Measurements from ENCODE around the gene NOXA1.
A peak's percentile ranks its signal among the peaks of the same experiment; 100 is the strongest.

Gene NOXA1

GRCh38 chr9:137455359-137455991 is 32.3 kb downstream of the NOXA1 start:
- no peak for DNase-seq

DNA sequence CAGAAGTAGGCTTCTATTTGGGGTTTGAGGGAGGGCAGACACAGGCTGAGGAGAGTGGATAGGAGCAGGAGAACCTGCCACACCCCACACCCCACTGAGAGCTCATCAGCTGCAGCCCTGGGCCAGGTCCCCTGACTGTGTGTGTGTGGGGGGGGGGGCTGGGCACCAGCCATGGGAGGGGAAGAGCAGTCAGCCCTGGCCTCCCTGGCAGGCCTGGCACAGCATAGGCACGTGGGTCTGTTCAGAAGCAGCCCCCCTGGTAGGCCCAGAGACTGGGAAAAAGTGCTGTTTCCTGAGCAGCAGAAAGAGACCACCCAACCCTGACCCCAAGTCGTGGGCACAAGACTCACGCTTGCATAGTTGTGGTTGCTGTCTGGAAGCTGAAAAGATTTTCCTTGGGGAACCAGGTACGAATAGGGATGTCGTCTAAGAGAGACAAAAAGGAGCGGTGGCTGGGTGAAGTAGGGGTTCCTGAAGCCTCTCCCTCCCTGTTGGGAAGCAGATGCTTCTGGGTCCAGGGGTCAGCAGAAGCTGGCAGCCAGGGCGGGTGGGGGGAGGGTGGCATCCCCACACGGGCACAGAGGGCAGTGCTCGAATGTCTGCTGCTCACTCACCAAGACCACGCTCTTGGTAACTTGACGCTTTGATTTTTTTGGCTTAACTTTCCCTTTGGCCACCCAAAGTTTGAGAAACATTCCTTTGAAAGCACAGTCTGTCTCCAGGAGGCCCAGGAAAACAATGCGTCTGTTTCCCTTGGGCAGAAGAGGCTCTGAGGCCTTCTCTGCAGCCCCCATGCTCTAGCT is 33.1 kb downstream of the NOXA1 start:
- no peak for DNase-seq

DNA sequence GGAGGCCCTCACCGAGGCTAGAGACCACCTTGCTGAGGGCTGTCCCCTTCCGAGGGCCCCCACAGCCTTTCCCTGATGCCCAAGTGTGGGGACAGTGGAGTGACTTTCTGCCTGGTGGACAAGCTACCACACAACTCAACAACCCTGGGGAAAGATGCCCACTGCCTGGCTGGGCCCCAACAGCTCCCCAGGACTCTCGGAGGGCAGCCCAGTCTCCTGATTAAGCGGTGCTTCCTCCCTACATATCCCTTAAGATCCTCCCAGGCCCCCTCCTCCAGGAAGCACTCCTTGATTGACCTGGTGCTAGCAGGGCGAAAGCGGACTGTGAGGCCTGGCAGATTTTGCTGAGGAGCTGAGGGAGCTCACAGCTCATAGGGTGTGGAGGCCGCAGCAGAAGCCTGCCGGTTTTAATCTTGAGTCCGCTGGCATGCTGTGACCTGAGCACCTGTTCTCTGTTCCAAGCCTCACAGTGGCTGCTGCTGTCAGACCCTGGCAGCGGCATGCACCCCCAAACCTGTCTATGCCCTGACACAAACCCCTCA is 33.7 kb downstream of the NOXA1 start:
- DNase-seq, result no peak

DNA sequence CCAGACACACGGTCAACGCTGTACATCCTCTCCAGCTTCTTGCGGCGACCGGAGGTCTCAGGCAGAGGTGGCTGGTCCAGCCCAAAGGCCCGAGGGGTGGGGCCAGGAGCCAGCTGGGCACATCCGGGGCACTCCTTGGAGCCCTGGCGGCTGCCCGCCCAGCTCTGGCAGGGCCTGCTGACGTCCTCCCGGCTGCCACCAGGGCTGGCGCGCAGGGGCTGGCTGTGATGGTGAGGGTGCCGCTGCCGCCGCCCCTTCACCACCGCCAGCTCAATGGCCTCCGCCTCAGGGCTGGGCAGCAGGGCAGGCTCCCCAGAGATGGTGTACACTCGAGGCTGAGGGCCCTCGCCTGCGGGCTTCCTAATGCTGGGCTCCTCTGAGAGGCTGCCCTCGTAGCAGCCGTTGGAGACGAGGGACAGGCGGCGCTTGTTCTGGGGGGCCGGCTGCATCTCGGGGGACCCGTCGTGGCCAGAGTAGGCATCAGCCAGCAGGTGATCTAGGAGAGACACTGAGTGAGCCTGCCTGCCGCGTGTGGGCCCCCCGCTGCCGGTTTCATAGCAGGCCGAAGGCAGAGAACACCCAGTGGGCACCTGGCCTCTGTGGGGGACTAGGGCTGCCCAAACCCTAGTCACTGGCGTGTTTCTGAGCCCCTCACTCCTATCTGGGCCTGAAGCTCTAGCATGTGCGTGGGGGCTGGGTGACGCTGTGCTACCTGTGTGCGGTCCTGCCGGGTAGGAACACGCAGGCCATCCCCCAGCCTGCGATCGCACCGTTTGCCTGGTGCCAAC is 34.4 kb downstream of the NOXA1 start:
- DNase-seq, result no peak

DNA sequence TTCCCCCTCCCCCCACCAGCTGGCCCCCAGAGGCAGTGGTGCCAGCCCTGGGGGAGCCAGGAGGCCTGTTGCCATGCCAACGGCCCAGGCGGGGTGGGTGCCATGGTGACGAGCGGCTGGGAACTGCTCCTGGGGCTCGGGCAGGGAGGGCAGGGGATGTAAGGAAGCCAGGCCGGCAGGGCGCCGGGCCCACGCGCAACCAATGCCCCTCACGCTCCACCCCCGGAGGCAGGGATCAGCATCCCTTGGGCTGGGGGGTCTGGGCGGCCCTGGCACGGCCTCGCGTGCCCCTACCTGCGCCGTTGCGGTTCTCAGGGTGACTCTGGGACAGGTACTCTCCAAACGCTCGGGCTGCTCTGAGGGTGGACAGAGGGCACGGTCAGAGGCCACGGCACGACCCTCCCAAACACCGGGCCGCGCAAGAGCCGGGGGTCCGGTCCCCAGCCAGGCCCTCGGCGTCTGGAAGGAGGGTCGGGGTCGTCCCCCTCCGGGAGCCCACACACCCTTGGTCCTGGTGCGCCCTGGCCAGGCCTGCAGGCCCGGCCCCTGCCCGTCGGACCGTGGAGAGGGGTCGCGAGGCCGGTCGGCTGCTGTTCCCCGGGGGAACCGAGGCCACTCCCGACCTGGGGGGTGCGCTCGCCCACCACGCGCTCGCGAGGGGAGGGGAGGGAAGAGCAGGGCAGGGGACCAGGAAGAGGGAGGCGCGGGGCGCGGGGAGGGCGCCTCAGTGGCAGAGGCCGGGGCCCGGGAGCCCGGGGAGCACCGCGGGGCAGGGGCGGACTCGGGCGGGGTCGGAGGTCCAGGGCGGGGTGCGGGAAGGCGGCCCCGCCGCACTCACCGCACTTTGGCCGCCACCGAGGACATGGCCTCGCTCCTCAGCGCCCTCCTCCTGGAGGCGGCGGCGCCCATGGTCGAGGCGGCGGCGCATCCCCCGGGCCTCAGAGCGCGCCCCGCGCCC is 35.3 kb downstream of the NOXA1 start:
- DNase-seq, result peak; percentile 27

DNA sequence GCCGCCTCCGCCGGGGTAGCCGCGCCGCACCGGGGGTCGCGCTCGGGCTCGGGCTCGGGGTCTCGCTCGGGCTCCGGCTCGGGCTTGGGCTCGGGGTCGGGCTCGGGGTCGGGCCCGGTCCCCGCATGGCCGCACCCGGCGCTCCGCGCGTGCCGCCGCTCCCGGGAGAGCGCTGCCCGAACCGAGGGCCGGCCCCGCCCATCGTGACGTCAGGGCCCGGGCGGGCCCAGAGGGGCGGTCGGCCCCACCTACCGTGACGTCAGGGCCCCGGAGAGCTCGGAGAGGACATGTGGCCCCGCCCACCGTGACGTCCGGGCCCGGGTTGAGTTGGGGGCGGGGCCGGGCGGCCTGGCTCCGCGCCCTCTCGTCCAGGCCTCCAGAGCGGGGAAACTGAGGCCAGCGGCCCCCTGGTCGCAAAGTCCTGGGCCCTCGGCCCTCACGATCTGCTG is 36.0 kb downstream of the NOXA1 start, which contains the start of gene NSMF:
TSS of gene NSMF (minus strand) at position 183 of the 449 bp plus-strand sequence. CDS start 232 bp downstream, outside the sequence.
- DNase-seq, result peak; percentile 87

GRCh38 chr9:137459601-137460362 is 36.6 kb downstream of the NOXA1 start:
- DNase-seq, result no peak

GRCh38 chr9:137460363-137461315 is 37.4 kb downstream of the NOXA1 start:
- DNase-seq, result no peak

DNA sequence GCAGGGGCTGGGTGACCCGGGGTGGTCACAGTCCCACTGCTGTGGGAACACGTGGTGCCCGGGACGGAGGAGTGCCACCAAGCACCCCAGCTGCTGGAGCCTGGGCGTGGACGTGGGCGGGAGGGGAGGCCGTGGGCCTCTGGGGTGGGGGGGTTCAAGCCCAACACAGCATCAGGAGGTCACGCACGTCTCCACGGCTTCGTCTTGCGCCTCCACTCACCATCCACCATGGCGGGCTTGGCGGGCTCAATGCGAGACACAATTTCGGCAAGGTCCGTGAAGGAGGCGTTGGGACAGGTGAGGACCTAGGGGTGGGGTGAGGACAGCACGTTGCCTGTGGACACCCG is 38.1 kb downstream of the NOXA1 start:
- DNase-seq, result no peak

- no peak for DNase-seq
These were observed 38.6 kb downstream of the NOXA1 start for GRCh38 chr9:137461663-137462395.

- no peak for DNase-seq
These were observed 39.3 kb downstream of the NOXA1 start for GRCh38 chr9:137462396-137462985.

DNA sequence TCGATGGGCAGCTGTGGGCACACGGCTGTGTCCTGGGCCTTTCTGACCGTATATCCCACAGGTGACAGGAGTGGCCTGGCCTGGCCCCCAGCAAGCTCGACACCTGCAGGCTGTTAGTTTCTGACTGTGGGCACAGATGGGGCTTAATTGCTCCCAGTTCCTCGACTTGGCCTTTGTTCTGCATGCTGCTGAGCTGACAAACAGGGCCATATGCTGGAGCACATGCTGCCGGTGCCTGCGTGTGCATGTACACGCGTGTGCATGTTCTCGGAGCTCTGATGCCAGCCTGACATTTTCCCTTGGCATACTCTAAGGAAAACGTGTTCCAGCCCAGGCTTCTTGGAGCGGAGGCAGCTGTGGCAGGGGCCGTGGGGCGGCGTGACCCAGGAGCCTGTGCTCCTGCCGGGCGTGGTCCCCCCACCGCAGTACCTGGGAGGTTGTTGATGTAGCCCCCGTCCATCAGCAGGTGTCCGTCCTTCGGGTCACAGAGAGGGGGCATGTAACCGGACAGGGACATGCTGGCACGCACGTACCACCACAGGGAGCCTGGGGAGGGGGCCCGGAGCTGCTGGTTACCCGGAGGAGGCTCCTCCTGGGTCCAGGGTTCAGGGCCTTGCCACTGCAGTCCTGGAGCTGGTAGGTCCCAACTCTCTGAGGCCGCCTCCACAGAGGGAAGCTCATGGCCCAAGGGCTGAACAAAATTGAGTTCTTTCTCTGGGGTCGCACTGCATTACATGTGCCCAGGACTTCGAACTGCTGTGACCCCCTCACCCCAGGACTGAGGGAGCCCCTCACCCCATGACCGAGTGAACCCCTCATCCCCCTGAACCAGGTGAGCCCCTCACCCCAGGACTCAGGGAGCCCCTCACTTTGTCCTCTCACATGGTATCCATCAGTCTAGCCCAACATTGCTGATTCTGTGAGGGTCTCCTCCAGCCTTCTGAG is 40.1 kb downstream of the NOXA1 start:
- DNase-seq, result peak; percentile 19

DNA sequence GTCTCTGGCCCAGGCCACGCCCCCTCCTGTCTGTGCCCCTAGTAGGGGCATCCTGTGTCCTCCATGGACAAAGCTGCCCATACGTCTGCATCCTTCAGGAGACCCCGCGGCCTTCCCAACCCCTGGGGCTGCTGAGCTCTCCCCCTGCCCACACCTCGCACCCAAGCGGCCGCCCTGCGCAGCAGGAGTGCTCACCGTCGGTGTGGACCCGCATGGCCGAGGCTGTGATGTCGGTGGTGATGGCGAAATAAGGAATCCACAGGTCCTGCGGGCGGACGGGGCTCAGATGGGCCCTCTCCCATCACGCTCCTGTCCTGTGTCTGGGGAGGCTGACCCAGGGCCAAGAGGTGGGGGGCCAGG is 40.7 kb downstream of the NOXA1 start:
- DNase-seq, result no peak

- no peak for DNase-seq
These were observed 41.3 kb downstream of the NOXA1 start for GRCh38 chr9:137464291-137464999.

GRCh38 chr9:137465000-137465719 is 42.0 kb downstream of the NOXA1 start:
- DNase-seq, result no peak

DNA sequence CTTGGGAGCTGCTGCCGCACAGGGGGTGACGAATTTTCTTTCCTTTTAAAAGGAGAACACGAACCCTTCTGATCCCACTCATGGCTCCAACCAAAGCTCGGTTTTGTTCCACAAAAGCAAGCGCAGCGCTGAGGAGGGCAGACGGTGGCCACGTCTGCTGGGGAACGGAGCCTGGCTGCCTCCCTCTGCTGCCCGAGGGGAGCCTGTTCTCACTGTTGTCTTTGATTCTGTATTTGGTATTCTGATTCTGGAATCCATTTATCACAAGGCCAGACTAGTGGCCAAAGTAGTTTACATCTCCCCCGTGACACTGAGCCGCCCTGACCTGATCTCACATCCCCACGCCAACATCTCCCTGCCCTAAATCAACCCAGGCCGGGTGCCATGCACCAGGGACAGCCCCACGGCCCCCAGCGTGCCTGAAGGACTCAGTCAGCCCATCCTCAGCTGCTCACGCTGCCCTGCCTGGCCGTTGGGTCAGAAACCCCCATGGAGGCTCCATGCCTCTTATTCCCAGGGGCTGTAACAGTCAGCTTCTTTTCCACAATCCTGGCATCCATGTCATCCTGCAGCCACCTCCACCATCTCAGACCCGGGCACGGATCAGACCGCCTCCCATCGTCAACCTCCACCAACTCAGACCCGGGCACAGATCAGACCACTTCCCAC is 42.7 kb downstream of the NOXA1 start:
- no peak for DNase-seq

Measured in NCI-H146 (cell line).